Stomach (tissue), 4 donors: ENCODE data around the gene KCNT1.

Source experiments
- CTCF ChIP-seq, 7 experiments: fragments of 450-650 bp in 4 of 7; fragments of 200-600 bp in 3 of 7; sonication (generic) in 3 of 7; IDR thresholded peaks; one replicate each; pipeline ENCODE4 v1.5.1; 2016 to 2019; ENCODE audit warnings: antibody characterized with exemption in 7 of 7, control low read depth in 2 of 7, mild to moderate bottlenecking in 1 of 7
- EP300 ChIP-seq: sonication (generic); formaldehyde crosslinking; IDR thresholded peaks from one replicate; pipeline ENCODE4 v1.6.1; 2017; ENCODE audit warnings: antibody characterized with exemption
- POLR2A ChIP-seq, 4 donors: fragments of 450-650 bp; IDR thresholded peaks; one replicate each; pipeline ENCODE4 v1.6.1; 2016; ENCODE audit warnings: antibody characterized with exemption in 4 of 4, control low read depth in 2 of 4, mild to moderate bottlenecking in 1 of 4, moderate library complexity in 1 of 4
- POLR2AphosphoS5 ChIP-seq, 3 donors: sonication (generic); formaldehyde crosslinking; IDR thresholded peaks; one replicate each; pipeline ENCODE4 v1.6.1; 2016; ENCODE audit warnings: antibody characterized with exemption in 3 of 3

- TF ChIP-seq POLR2AphosphoS5 (IDR thresholded peaks at IDR 0.05) (no peak), CTCF (IDR thresholded peaks at IDR 0.05) (no peak), POLR2A (IDR thresholded peaks at IDR 0.05) (no peak), EP300 (no peak)
Observed at GRCh38 chr9:135736272-135736978, 34.4 kb downstream of the KCNT1 start.
